IMR-90 (cell line): ENCODE measurements around the gene TNFRSF25.

Experiments used
- CTCF ChIP-seq: conservative IDR thresholded peaks from 2 replicates; pipeline ENCODE4 v1.5.1; 2012; ENCODE audit warnings: mild to moderate bottlenecking, low read depth, low read length, improper control_type of control experiment
- MAFK ChIP-seq: IDR thresholded peaks from 2 replicates; pipeline ENCODE4 v1.6.1; 2012; ENCODE audit warnings: low read depth, low read length, improper control_type of control experiment

- TF ChIP-seq CTCF (no peak), MAFK (no peak)
Observed at GRCh38 chr1:6426972-6427350, 39.0 kb downstream of the TNFRSF25 start.
